ENCODE data around the gene SLIT3.

DNA sequence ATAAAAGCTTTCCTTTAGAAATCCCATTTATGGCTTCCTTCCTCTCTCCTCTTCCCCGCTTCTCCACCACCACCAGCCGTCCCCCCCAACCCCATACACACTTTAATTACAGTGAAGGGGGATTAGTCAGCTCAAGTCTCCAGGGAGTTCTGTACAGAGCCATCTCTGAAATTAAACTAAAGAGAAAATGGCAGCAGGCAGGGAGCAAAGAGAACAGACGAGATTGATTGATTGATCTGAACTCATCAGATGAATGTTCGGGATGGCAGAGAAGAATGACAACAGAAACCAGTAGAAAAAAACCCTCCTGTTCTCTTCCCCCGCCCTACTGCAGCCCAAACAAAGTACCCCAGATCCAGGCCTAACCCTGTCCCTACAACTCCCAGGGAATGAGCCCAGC, 480.1 kb downstream of the SLIT3 start:
- no peak for TF ChIP-seq EZH2 (IDR thresholded peaks at IDR 0.05)
- TF ChIP-seq, protein P1, sequence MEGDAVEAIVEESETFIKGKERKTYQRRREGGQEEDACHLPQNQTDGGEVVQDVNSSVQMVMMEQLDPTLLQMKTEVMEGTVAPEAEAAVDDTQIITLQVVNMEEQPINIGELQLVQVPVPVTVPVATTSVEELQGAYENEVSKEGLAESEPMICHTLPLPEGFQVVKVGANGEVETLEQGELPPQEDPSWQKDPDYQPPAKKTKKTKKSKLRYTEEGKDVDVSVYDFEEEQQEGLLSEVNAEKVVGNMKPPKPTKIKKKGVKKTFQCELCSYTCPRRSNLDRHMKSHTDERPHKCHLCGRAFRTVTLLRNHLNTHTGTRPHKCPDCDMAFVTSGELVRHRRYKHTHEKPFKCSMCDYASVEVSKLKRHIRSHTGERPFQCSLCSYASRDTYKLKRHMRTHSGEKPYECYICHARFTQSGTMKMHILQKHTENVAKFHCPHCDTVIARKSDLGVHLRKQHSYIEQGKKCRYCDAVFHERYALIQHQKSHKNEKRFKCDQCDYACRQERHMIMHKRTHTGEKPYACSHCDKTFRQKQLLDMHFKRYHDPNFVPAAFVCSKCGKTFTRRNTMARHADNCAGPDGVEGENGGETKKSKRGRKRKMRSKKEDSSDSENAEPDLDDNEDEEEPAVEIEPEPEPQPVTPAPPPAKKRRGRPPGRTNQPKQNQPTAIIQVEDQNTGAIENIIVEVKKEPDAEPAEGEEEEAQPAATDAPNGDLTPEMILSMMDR (IDR thresholded peaks at IDR 0.05): no peak
